HL-60 (cell line): ENCODE data around the gene CCP110.

Source experiments
- GABPA ChIP-seq: IDR thresholded peaks from 2 replicates; pipeline ENCODE4 v1.6.1; 2012; ENCODE audit warnings: low read depth
- POLR2AphosphoS5 ChIP-seq: IDR thresholded peaks from 2 replicates; pipeline ENCODE4 v1.6.1; 2012; ENCODE audit warnings: low read depth
- SPI1 ChIP-seq: IDR thresholded peaks from 2 replicates; pipeline ENCODE4 v1.6.1; 2012; ENCODE audit warnings: low read depth, mild to moderate bottlenecking, borderline replicate concordance
- TF ChIP-seq, protein P1 (sequence below): IDR thresholded peaks from one replicate; pipeline ENCODE4 v1.5.1; 2011; ENCODE audit warnings: low read length, control low read depth, inconsistent platforms; ENCODE audit not compliant: insufficient read depth
- TF ChIP-seq, protein P2 (sequence below): IDR thresholded peaks from 2 replicates; pipeline ENCODE4 v1.6.1; 2012; ENCODE audit warnings: low read depth; ENCODE audit not compliant: insufficient replicate concordance

DNA sequence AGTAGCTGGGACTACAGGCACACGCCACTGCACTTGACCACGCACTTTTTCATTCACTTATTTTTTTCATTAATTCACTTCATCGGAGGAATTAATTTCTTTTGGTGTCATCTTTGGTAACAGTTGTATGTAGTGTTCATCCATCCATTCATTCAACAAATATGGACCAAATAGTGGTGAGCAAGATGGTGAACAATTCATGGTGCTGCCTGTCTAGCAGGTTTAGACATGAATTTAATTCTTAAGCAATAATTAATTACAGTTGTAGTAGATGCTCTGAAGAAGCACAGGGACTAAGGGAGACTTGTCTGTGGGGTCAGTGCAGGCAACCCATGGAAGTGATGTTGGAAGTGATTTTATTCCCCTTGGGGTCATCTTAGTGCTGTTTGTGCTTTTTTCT is 24.3 kb upstream of the CCP110 start:
- TF ChIP-seq, protein P1, sequence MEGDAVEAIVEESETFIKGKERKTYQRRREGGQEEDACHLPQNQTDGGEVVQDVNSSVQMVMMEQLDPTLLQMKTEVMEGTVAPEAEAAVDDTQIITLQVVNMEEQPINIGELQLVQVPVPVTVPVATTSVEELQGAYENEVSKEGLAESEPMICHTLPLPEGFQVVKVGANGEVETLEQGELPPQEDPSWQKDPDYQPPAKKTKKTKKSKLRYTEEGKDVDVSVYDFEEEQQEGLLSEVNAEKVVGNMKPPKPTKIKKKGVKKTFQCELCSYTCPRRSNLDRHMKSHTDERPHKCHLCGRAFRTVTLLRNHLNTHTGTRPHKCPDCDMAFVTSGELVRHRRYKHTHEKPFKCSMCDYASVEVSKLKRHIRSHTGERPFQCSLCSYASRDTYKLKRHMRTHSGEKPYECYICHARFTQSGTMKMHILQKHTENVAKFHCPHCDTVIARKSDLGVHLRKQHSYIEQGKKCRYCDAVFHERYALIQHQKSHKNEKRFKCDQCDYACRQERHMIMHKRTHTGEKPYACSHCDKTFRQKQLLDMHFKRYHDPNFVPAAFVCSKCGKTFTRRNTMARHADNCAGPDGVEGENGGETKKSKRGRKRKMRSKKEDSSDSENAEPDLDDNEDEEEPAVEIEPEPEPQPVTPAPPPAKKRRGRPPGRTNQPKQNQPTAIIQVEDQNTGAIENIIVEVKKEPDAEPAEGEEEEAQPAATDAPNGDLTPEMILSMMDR, result no peak
- TF ChIP-seq GABPA, result no peak
- TF ChIP-seq POLR2AphosphoS5, result no peak
- TF ChIP-seq, protein P2, sequence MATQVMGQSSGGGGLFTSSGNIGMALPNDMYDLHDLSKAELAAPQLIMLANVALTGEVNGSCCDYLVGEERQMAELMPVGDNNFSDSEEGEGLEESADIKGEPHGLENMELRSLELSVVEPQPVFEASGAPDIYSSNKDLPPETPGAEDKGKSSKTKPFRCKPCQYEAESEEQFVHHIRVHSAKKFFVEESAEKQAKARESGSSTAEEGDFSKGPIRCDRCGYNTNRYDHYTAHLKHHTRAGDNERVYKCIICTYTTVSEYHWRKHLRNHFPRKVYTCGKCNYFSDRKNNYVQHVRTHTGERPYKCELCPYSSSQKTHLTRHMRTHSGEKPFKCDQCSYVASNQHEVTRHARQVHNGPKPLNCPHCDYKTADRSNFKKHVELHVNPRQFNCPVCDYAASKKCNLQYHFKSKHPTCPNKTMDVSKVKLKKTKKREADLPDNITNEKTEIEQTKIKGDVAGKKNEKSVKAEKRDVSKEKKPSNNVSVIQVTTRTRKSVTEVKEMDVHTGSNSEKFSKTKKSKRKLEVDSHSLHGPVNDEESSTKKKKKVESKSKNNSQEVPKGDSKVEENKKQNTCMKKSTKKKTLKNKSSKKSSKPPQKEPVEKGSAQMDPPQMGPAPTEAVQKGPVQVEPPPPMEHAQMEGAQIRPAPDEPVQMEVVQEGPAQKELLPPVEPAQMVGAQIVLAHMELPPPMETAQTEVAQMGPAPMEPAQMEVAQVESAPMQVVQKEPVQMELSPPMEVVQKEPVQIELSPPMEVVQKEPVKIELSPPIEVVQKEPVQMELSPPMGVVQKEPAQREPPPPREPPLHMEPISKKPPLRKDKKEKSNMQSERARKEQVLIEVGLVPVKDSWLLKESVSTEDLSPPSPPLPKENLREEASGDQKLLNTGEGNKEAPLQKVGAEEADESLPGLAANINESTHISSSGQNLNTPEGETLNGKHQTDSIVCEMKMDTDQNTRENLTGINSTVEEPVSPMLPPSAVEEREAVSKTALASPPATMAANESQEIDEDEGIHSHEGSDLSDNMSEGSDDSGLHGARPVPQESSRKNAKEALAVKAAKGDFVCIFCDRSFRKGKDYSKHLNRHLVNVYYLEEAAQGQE, result no peak
- no peak for TF ChIP-seq SPI1
